GM18498 (cell line): ENCODE measurements around the gene SYT14.
"Not testable (repeated sequence)": the region's sequence is repeated elsewhere in the genome, so short reads cannot be mapped to it uniquely, and the experiment has no call there.

Experiments used
- ATAC-seq: cut with Tn5 transposase; IDR thresholded peaks from one replicate; pipeline ENCODE4 v1.9.1; 2021; ENCODE audit warnings: mild to moderate bottlenecking, moderate library complexity; ENCODE audit not compliant: unreplicated experiment

SYT14 gene

DNA sequence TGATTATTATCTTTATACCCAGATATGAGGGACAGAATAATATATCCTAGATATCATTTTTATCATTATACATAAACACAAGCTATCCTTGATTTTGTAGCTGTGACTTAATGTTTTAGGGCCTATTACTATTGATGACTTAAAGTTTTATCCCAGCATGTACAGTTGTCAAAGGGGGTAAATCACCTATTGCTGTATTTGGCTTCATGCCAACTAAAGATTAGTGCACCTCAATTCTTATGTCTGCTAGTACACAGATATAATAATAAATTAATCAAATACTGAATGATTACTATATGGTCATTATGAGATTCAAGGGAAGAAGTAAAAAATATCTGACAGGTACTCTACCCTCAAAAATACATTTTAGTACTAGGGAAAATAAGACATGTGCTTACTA, 84.0 kb downstream of the SYT14 start:
- ATAC-seq: no peak

- no peak for ATAC-seq
Observed at GRCh38 chr1:210024282-210024681, 86.3 kb downstream of the SYT14 start.

- no peak for ATAC-seq
Observed at GRCh38 chr1:210024996-210025395, 87.0 kb downstream of the SYT14 start.

GRCh38 chr1:210025870-210026269, 87.9 kb downstream of the SYT14 start:
- ATAC-seq: no peak

- no peak for ATAC-seq
Observed at GRCh38 chr1:210027994-210028393, 90.0 kb downstream of the SYT14 start.

GRCh38 chr1:210031473-210031872, 93.5 kb downstream of the SYT14 start:
- ATAC-seq: no peak

DNA sequence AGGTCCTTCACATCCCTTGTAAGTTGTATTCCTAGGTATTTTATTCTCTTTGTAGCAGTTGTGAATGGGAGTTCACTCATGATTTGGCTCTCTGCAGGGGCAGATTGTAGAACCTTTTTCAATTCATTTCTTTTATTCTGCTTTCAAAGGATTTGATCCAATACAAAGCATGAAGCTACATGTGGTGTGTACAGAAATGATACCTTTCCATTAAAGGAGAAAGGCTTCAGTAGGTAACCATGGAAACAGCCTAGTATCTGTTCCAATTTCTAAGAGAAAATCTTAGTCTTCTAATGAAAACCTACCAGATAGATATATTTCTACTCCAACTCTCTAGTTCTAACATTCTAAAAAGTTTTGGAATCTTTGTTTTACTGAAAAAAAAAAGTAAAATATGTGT, 105.0 kb downstream of the SYT14 start:
- ATAC-seq: no peak

DNA sequence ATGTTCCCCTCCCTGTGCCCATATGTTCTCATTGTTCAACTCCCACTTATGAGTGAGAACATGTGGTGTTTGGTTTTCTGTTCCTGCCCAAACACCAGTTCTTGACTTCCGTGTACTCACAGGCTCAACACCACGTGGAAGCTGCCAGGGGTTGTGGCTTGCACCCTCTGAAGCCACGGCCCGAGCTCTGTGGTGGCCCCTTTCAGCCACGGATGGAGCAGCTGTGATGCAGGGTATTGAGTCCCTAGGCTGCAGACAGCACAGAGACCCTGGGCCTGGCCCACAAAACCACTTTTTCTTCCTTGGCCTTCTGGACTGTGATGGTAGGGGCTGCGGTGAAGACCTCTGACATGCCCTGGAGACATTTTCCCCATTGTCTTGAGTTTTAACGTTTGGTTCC, 111.6 kb downstream of the SYT14 start:
- ATAC-seq: no peak

DNA sequence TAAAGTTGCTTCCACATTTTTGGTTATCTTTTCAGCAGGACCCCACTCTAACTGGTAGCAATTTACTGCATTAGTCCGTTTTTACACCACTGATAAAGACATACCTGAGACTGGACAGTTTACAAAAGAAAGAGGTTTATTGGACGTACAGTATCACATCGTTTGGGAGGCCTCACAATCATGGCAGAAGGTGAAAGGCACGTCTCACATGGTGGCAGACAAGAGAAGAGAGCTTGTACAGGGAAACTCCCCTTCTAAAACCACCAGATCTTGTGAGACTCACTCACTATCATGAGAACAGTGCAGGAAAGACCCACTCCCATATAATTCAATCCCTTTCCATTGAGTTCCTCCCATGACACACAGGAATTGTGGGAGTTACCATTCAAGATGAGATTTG, 112.5 kb downstream of the SYT14 start:
- not testable (repeated sequence) for ATAC-seq

GRCh38 chr1:210053126-210053525, 115.1 kb downstream of the SYT14 start:
- ATAC-seq: no peak

DNA sequence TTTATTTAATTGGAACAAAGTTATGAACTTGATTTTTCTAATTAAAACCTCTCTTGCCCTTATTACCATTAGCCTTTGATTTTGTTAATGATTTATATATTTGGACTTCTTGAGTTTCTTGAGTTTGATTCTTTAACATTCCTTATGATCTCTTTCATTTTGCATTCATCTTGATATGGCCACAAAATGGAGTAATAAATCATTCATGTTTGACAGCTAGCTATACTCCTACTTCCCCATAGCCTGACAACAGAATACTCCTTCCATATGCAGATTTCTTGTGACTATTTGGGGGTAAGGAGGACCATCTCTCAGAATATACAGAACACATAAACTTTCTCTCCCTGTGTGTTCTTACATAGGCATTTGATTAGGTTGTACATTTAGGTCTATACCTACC, 119.6 kb downstream of the SYT14 start:
- no peak for ATAC-seq

DNA sequence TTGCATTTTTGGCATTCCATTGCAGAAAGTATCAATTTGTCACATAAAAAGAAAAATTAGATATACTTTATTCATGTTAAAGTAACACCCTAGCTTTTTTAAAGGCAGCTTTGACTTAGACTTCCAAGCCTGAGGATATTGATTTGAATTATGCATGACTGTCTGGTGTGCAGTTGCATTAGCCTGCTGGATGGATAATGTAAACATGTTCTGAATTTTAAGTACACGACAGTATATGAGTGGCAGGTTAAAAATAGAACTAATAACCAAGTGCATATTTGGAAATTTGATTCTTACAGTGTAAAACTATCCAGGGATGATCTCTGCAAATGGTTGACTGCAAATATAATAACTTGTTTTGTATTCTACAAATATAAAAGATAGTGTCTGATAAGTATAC, 124.0 kb downstream of the SYT14 start:
- ATAC-seq: no peak

GRCh38 chr1:210070531-210070930, 132.5 kb downstream of the SYT14 start:
- ATAC-seq: no peak

GRCh38 chr1:210072129-210072528, 134.1 kb downstream of the SYT14 start:
- no peak for ATAC-seq

GRCh38 chr1:210072896-210073504, 135.0 kb downstream of the SYT14 start:
- no peak for ATAC-seq

GRCh38 chr1:210074904-210075303, 136.9 kb downstream of the SYT14 start:
- no peak for ATAC-seq

- ATAC-seq: no peak
Observed at GRCh38 chr1:210076620-210077019, 138.6 kb downstream of the SYT14 start.

DNA sequence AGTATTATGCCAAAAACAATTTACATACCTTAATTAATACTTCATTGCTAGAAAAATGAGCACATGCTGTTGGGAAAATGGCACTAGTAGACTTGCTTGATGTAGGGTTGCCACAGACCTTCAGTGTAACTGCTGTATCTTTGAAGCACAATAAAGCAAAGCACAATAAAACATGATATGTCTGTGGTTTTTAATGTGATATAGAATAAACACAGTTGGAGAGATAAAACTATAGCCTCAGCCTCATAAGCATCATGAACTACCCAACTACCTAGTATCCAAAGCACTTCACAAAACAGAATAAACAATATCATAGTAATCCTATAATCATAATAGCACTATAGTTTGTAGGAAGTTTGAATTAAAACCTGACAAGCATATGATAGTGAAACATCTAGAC, 143.5 kb downstream of the SYT14 start:
- no peak for ATAC-seq

- ATAC-seq: no peak
Observed at GRCh38 chr1:210085359-210085758, 147.3 kb downstream of the SYT14 start.

- ATAC-seq: no peak
Observed at GRCh38 chr1:210087058-210087457, 149.0 kb downstream of the SYT14 start.

- no peak for ATAC-seq
Observed at GRCh38 chr1:210089855-210090254, 151.8 kb downstream of the SYT14 start.

- ATAC-seq: no peak
Observed at GRCh38 chr1:210092366-210092765, 154.3 kb downstream of the SYT14 start.

DNA sequence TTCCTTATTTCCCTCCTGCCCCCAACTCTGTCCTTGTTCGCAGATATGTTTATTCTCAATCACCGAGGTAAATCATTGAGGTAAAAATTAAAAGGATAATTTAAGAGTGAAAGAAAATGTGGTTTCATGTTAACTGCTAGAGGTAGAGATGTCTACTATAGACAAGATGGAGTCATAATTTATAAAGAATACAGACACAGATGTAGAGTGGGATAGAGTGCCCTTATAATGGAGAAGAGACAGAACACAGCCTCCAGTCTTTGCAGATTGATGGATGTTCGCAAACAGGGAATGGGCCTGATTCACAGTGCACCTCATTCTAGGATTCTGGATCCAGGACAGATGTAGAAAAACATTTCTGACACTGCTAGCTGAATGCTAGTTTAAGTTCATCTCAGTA, 155.4 kb downstream of the SYT14 start:
- ATAC-seq: no peak
